B cell (primary cell): ENCODE results near the gene ACTN3.

ENCODE experiments used
- CTCF ChIP-seq: fragments of 200-600 bp; IDR thresholded peaks from one replicate; pipeline ENCODE4 v1.8.0; 2022; ENCODE audit warnings: antibody characterized with exemption, mild to moderate bottlenecking
- EZH2 ChIP-seq: IDR thresholded peaks from 2 replicates; pipeline ENCODE4 v1.6.1; 2012; ENCODE audit warnings: borderline replicate concordance, low read depth, mild to moderate bottlenecking, moderate library complexity, low read length; ENCODE audit not compliant: insufficient read depth, poor library complexity, severe bottlenecking

- TF ChIP-seq CTCF, result no peak
- no peak for TF ChIP-seq EZH2
These were observed 15.6 kb upstream of the ACTN3 start for GRCh38 chr11:66530927-66531709.
